GM19468 (cell line): ENCODE measurements around the gene TRABD2B.

Source experiments
- ATAC-seq: cut with Tn5 transposase; IDR thresholded peaks from one replicate; pipeline ENCODE4 v1.9.1; 2021; ENCODE audit warnings: mild to moderate bottlenecking, moderate library complexity, moderate number of reproducible peaks; ENCODE audit not compliant: unreplicated experiment; ENCODE audit errors: extremely low read depth

Gene TRABD2B

DNA sequence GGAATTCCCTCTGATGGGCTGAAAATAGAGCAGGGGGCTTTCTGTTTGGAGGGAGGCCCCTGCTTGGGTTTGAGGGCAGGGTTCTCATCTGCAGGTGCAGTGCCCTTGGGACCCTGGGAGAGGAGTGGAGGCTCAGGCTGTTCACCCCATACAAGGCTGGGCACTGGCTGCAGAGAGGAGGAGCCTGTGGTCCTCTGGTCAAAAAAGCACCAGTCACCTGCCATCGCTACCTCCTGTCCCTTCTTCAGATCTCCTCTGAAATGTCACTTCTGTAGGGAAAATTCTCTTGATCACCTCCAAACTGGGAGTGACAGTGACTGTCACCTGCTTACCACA is 108.9 kb downstream of the TRABD2B start:
- ATAC-seq: no peak

- ATAC-seq: no peak
Observed at GRCh38 chr1:47887475-47888293, 109.5 kb downstream of the TRABD2B start.

DNA sequence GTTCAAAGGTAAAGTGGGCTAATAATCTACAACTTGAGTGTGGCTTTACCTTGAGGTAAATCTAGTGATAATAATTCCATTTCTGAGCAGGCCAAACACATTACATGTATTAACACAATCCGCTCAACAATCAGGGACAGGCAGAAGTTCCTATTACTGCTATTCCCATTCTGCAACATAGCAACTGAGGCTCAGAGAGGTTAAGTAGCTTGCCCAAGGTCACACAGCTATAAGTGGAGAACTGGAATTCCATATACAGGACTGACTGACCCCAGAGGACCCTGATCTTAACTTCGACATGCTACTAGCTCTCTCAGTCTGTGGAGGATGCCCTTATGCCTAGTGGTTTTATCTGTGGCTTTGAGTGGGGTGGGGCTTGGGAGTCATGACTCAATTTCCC is 110.1 kb downstream of the TRABD2B start:
- no peak for ATAC-seq

GRCh38 chr1:47886141-47886540 is 111.0 kb downstream of the TRABD2B start:
- ATAC-seq: no peak

DNA sequence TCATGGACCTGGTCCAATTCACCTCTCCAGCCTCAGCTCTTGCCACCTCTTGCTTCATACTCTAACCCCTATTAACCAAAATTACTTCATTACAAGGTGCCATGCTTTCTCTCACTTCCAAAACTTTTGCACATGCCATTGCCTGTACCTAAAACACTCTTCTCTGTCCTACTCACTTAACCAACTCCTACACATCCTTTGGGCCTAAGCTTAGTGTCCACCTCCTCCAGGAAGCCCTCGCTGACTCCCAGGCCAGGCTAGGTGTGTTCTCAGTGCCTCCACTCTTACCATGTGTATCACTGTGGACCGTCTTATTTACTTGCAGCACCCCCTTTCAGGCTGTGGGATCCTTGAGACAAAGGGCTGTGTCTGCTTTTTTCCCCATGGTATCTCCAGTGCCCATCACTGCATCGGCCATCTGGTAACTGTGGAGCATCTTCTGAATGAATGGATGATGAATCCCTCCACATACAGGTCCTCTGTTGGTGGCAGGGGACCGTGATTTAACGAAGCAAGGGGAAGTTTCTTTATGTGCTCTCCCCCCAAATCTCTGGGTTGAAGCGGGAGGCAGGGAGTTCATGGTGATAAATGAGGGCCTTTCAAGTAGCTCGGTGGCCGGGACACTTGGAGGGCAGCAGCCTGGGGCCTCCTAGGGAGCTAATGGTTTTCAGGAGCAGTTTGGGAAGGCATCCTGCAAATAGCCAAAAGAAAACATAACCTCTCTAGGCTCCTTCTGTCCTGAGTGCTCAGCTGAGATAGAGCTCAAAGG is 111.9 kb downstream of the TRABD2B start:
- ATAC-seq: no peak

DNA sequence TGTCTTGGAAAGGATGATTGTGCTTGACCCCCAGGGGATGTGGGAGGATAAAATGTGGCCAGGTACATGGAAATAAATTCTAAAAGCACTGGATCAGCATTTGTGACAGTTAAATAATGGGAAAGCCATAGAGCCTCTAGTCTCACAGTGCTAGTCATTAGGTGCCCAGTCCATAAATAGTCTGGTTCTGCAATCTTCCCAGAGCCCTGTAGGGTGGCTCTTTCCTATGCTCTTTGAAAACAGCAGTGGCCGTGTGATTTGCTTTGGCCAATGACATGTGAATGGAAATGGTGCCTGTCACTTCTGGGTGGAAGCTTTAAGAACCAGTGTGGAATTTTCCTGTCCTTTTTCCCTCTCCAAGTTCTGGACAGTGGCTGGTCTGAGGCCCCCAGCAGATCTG is 113.2 kb downstream of the TRABD2B start:
- no peak for ATAC-seq

DNA sequence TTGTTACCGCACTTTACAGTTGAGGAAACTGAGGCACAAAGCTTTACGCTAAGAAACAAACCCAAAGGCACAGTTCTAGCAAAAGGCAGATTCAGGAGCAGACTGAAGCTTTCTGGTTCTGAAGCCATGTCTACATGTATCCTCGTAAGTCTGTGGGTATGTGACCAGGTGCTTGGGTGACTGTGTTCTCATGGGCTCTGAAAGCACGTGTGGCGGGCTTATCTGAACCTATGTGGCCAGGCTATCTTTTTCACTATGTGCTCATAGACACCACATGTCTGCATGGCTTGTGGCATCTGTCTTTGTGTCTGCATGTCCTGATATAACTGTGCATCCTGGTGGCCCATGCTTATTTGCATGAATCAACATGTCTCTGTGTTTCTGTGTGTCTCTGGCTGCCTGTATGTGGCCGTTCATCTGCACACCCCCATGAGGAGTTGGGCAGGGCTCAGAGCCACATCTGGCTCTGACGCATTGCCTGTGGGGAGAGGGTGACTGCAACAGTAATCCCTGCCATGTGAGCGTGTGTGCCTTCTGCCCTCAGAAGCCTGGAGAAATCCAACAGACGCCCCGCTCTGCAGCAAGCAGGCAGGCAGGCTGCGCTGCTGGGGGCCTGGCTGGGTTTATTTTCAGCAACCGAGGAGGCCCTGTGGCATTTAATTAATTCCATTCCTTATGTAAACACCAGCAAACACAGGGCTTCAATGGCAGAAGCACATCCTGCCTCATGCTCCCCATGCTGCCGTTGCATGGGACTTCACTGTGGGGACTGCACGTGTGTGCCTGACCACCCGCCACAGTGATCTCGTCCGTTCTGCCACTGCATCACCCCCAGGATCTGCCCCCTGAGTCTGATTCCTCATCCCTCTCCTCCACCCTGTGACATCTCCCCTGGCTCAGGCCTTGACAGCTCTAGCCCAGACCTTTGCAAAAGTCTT is 115.4 kb downstream of the TRABD2B start:
- no peak for ATAC-seq

DNA sequence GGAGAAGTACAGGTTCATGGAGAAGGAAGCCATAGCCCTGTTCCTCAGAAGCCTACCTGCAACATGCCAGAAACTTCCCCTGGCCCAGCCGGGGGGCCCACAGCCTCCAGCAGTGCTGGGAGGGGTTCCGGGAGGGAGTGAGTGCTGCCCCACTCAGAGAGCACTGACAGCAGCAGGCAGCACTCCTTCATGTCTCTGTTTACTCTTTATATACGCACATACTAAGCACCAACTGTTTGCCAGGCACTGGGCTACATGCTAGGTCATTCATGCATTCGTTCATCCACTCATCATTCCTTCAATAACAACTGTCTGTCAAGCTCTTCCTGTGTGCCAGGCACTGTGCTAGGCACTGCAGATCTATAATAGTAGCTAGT is 120.6 kb downstream of the TRABD2B start:
- no peak for ATAC-seq

GRCh38 chr1:47875831-47876586 is 121.2 kb downstream of the TRABD2B start:
- ATAC-seq: no peak

DNA sequence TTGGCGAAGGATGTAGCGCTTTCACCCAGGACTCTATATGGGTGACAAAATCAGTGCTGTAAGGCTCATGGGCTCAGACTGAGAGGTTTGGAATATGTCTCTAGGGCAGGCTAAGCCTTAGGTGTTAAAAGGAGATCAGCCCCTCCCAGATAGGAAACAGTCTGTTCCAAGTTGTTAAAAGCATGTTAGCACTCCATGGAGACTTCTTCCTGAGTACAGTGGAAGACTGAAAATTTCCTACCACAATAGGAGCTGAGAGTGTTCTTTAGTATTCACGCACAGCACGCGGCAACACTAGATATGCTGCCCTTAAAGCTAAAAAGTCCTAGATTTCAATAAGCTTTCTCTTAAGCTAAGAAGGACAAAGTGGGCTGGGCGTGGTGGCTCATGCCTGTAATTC is 122.1 kb downstream of the TRABD2B start:
- no peak for ATAC-seq

DNA sequence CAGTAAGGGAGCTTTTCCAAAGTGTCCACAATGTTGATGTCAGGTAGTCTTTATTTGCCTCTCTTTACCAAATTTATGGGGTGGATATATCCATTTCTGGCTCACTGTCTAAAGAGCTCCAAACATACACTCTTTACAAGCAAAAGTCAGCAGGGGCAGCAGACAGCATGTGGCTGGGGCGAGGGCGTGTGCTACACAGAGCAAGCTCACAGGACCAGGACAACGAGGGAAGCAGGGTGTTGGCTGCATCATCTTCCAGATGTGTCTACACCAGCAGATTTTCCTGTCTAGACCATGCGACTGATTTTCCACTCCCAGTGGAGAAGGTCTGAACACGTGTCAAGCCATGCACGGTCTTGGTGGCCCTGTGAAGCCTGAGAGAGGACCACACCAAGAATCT is 123.8 kb downstream of the TRABD2B start:
- ATAC-seq: no peak

- no peak for ATAC-seq
Observed at GRCh38 chr1:47872886-47873285, 124.3 kb downstream of the TRABD2B start.

- no peak for ATAC-seq
Observed at GRCh38 chr1:47871799-47872353, 125.3 kb downstream of the TRABD2B start.

DNA sequence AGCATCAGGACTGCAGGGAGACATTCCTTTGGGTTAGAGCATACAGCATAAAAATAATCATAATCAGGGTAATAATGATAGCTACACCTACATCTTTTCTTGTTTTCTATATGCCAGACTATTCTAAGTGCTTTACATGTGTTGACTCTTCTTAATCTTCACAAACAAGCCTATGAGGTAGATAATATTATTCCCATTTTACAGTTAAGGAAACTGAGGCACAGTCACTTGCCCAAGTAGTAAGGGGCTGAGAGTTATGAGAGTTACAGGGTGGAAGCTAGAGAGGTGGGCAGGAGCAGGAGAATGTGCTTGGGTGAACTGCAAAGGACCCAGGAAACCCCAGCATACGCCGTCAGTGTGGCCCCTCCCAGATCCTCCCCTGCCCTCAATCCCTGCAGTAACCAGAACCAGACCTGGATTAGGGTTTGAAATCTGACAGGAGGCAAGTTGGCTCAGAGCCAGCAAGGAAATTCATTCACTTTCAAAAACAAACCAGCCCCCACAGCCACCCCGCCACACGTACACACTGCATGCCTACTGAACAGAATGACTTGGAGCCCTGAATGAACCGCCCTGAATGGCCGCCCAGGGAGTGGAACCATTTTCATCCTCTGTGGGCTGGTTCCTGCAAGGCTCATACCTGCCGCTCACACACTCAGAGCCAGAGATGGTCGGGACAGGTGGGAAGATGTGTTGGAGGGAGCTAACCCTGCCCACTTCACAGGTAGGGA is 126.1 kb downstream of the TRABD2B start:
- ATAC-seq: no peak

DNA sequence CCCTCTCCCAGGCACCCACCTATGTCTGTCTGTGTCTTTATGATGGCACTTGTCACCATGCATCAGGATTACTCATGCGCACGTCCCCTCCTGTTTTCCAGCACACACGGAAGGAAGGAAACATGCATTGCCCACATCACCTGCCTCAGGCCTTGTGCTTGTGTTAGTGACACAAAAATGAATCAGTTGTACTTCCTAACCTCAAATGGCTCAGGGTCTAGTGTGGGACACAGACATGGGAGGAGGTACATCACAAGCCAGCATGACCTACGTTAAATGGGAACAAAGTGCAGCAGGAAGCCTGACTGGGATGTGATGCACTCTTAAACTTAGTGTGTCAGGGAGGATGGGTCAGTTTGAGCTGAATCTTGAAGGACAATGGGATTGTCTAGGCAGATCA is 126.7 kb downstream of the TRABD2B start:
- no peak for ATAC-seq

DNA sequence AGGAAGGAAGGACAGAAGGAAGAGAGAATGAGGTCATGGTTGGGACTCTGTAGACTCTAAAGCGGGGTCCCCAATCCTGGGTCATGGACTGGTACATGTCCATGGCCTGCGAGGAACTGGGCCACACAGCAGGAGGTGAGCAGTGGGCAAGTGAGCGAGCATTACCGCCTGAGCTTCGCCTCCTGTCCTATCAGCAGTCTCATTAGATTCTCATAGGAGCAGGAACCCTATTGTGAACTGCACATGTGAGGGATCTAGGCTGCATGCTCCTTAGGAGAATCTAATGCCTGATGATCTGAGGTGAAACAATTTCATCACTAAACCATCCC is 128.9 kb downstream of the TRABD2B start:
- no peak for ATAC-seq

DNA sequence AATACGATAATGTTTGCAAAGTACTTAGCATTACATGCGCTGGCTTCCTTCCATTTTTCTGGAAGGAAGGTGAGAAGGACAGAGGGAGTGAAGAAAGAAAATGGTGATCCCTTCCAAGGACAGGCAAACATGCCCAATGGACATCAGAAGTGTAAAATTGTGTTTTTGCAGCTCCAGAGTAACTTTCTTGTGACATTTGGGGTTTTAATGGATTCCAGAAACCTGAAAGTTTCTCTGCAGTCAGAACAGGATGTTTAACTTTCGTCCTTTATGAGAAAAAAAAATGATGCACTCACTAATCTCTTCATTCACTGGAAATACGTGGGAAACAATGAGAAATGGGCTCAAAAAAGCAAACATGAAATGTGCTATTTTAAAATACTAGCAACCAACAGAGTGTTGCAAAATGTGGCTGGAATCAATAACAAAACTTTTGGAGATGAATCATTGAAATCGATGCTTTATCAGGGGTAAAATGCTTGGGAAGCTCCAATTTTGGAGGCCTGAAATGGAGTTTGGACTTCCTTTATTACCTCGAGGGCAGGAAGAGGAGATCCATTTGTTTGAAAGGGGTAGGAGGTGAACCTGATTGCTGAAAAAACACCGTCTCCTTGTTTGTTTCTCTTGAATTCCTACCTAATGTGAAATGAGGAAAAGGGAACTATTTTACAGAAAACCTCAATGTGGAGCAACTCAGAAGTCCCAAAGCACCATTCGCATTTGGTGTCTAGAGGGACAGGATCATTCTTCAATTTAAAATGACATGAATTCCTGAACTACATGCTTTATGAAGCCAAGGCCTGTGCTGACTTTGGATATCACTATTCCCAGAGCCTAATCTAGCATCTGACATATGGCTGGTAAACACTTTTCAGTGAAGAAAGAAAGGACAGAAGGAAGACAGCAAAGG is 129.5 kb downstream of the TRABD2B start:
- ATAC-seq: no peak
